Neural cell (in vitro differentiated cells): ENCODE results near the gene TOR1AIP2. TPM values are rescaled to one million over a fixed set of nuclear protein-coding genes. Genes with fewer than 3 reads are reported as not detected.

Experiments
- H2AFZ ChIP-seq: fragments of 200-600, 300-800 bp; sonication (generic), shearing (Covaris generic); 2 replicates; pipeline ENCODE4 v1.6.0; 2014; ENCODE audit warnings: low read depth, mild to moderate bottlenecking, antibody characterized with exemption, low read length, moderate library complexity
- H3F3A ChIP-seq: fragments of 200-600 bp; shearing (Covaris generic); 2 replicates; pipeline ENCODE4 v1.6.1; 2016; ENCODE audit warnings: mild to moderate bottlenecking, moderate library complexity, mixed read lengths, antibody characterized with exemption, low read length; ENCODE audit not compliant: insufficient read depth, poor library complexity, severe bottlenecking
- H3K27ac ChIP-seq: fragments of 200-600, 300-800 bp; sonication (generic), shearing (Covaris generic); 2 replicates; pipeline ENCODE4 v1.5.1; 2014; ENCODE audit warnings: mild to moderate bottlenecking, low read length, moderate library complexity
- H3K27me3 ChIP-seq: fragments of 300-800, 200-600 bp; sonication (generic), shearing (Covaris generic); 2 replicates; pipeline ENCODE4 v1.6.0; 2014; ENCODE audit warnings: mild to moderate bottlenecking, low read depth, low read length, moderate library complexity; ENCODE audit not compliant: insufficient read depth
- H3K36me3 ChIP-seq: fragments of 300-800, 200-600 bp; sonication (generic), shearing (Covaris generic); 2 replicates; pipeline ENCODE4 v1.5.1; 2014; ENCODE audit warnings: mild to moderate bottlenecking, antibody characterized with exemption, low read length, moderate library complexity; ENCODE audit not compliant: insufficient read depth
- H3K4me2 ChIP-seq: fragments of 300-800, 200-600 bp; sonication (generic), shearing (Covaris generic); 2 replicates; pipeline ENCODE4 v1.6.0; 2014; ENCODE audit warnings: mild to moderate bottlenecking, low read length
- H3K4me3 ChIP-seq: fragments of 300-800, 200-600 bp; sonication (generic), shearing (Covaris generic); 2 replicates; pipeline ENCODE4 v1.5.1; 2014; ENCODE audit warnings: mild to moderate bottlenecking, low read length, moderate library complexity
- H3K79me2 ChIP-seq: fragments of 200-600 bp; shearing (Covaris generic); replicated peaks from 2 replicates; pipeline ENCODE4 v1.6.0; 2014; ENCODE audit warnings: mild to moderate bottlenecking, low read length, moderate library complexity; ENCODE audit not compliant: insufficient read depth
- H3K9ac ChIP-seq: fragments of 300-800, 200-600 bp; sonication (generic), shearing (Covaris generic); 2 replicates; pipeline ENCODE4 v1.6.1; 2016; ENCODE audit warnings: mild to moderate bottlenecking, low read length, mixed read lengths
- H3K9me2 ChIP-seq: fragments of 200-600 bp; shearing (Covaris generic); 2 replicates; pipeline ENCODE4 v1.6.1; 2016; ENCODE audit warnings: mild to moderate bottlenecking, low read length, mixed read lengths; ENCODE audit not compliant: insufficient read depth
- H3K9me3 ChIP-seq: fragments of 200-600, 300-800 bp; sonication (generic), shearing (Covaris generic); 2 replicates; pipeline ENCODE4 v1.6.1; 2016; ENCODE audit warnings: mild to moderate bottlenecking, mixed run types, low read length, moderate library complexity, mixed read lengths
- H4K20me1 ChIP-seq: fragments of 200-600 bp; shearing (Covaris generic); 2 replicates; pipeline ENCODE4 v1.6.1; 2016; ENCODE audit warnings: mild to moderate bottlenecking, mixed run types; ENCODE audit not compliant: insufficient read depth
- EP300 ChIP-seq: fragments of 450-650 bp; conservative IDR thresholded peaks from 2 replicates; pipeline ENCODE4 v1.6.1; 2014; ENCODE audit warnings: antibody characterized with exemption, mild to moderate bottlenecking, moderate library complexity; ENCODE audit not compliant: poor library complexity, severe bottlenecking
- EZH2 ChIP-seq: fragments of 200-600, 300-800 bp; shearing (Covaris generic), sonication (generic); IDR thresholded peaks from 2 replicates; pipeline ENCODE4 v1.6.1; 2014; ENCODE audit warnings: antibody characterized with exemption, low read length, borderline replicate concordance, mild to moderate bottlenecking; ENCODE audit not compliant: insufficient read depth, poor library complexity, severe bottlenecking
- MXI1 ChIP-seq: fragments of 450-650 bp; conservative IDR thresholded peaks from 2 replicates; pipeline ENCODE4 v1.6.1; 2014; ENCODE audit warnings: antibody characterized with exemption, mild to moderate bottlenecking; ENCODE audit not compliant: poor library complexity, severe bottlenecking
- POLR2AphosphoS5 ChIP-seq: IDR thresholded peaks from 2 replicates; pipeline ENCODE4 v1.6.1; 2012
- RAD21 ChIP-seq: fragments of 450-650 bp; conservative IDR thresholded peaks from 2 replicates; pipeline ENCODE4 v1.6.1; 2014; ENCODE audit warnings: antibody characterized with exemption, mild to moderate bottlenecking, moderate library complexity
- SMC3 ChIP-seq: fragments of 450-650 bp; conservative IDR thresholded peaks from 2 replicates; pipeline ENCODE4 v1.6.1; 2014; ENCODE audit warnings: antibody characterized with exemption, mild to moderate bottlenecking, moderate library complexity; ENCODE audit not compliant: poor library complexity
- TAF1 ChIP-seq: IDR thresholded peaks from 2 replicates; pipeline ENCODE4 v1.6.1; 2012; ENCODE audit warnings: low read depth
- polyA plus RNA-seq: library from polyadenylated mRNA; depleted of rRNA; stranded (reverse); fragments of >200 nt; gene quantifications from 2 replicates; pipeline ENCODE4 v1.2.3, GENCODE V29; 2014
- TF ChIP-seq, protein P1 (sequence below): fragments of 450-650 bp; IDR thresholded peaks from 2 replicates; pipeline ENCODE4 v1.5.1; 2014; ENCODE audit warnings: antibody characterized with exemption, mild to moderate bottlenecking, moderate library complexity; ENCODE audit not compliant: poor library complexity, severe bottlenecking
- TF ChIP-seq, protein P2 (sequence below): IDR thresholded peaks from 2 replicates; pipeline ENCODE4 v1.6.1; 2012; ENCODE audit warnings: borderline replicate concordance

TOR1AIP2 gene
- polyA plus RNA-seq, 1 donor from 2014 or later = 44.7 TPM

DNA sequence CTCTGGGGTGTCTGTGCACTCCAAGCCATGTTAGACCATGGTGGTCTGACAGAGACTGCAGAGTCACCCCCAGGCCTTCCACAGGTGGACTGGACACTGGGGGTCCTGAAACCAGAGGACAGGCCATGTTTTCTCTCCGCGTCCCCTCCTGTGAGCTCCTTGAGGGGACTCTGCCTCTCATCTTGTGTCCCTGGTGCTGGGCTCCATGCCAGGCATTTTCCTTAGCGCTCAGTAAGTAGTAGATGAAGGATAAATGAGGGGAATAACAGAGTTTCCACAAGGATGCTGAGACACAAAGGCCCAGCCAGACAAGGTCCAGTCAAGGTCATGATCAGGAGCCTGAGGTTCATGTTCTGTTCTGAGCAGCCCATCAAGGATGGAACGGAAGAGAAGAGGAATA lies 77.1 kb downstream of the TOR1AIP2 start:
- H3K79me2 ChIP-seq = no peaks in the 10 kb centered on the region
- H3F3A ChIP-seq = no peaks in the 10 kb centered on the region
- no peak overlapping the region for H3K27ac ChIP-seq
- no peaks in the 10 kb centered on the region for H3K9me2 ChIP-seq
- H3K4me2 ChIP-seq = no peak overlapping the region
- no peaks in the 10 kb centered on the region for H3K9me3 ChIP-seq
- no peak overlapping the region for H3K9ac ChIP-seq
- no peak overlapping the region for H2AFZ ChIP-seq
- H3K27me3 ChIP-seq = no peaks in the 10 kb centered on the region
- H3K36me3 ChIP-seq = no peaks in the 10 kb centered on the region
- no peak overlapping the region for H3K4me3 ChIP-seq
- TF ChIP-seq TAF1 (no peak), SMC3 (no peak), MXI1 (no peak), POLR2AphosphoS5 (no peak), EZH2 (no peak), RAD21 (no peak), EP300 (no peak)
- TF ChIP-seq, protein P1, sequence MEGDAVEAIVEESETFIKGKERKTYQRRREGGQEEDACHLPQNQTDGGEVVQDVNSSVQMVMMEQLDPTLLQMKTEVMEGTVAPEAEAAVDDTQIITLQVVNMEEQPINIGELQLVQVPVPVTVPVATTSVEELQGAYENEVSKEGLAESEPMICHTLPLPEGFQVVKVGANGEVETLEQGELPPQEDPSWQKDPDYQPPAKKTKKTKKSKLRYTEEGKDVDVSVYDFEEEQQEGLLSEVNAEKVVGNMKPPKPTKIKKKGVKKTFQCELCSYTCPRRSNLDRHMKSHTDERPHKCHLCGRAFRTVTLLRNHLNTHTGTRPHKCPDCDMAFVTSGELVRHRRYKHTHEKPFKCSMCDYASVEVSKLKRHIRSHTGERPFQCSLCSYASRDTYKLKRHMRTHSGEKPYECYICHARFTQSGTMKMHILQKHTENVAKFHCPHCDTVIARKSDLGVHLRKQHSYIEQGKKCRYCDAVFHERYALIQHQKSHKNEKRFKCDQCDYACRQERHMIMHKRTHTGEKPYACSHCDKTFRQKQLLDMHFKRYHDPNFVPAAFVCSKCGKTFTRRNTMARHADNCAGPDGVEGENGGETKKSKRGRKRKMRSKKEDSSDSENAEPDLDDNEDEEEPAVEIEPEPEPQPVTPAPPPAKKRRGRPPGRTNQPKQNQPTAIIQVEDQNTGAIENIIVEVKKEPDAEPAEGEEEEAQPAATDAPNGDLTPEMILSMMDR = no peak
- TF ChIP-seq, protein P2, sequence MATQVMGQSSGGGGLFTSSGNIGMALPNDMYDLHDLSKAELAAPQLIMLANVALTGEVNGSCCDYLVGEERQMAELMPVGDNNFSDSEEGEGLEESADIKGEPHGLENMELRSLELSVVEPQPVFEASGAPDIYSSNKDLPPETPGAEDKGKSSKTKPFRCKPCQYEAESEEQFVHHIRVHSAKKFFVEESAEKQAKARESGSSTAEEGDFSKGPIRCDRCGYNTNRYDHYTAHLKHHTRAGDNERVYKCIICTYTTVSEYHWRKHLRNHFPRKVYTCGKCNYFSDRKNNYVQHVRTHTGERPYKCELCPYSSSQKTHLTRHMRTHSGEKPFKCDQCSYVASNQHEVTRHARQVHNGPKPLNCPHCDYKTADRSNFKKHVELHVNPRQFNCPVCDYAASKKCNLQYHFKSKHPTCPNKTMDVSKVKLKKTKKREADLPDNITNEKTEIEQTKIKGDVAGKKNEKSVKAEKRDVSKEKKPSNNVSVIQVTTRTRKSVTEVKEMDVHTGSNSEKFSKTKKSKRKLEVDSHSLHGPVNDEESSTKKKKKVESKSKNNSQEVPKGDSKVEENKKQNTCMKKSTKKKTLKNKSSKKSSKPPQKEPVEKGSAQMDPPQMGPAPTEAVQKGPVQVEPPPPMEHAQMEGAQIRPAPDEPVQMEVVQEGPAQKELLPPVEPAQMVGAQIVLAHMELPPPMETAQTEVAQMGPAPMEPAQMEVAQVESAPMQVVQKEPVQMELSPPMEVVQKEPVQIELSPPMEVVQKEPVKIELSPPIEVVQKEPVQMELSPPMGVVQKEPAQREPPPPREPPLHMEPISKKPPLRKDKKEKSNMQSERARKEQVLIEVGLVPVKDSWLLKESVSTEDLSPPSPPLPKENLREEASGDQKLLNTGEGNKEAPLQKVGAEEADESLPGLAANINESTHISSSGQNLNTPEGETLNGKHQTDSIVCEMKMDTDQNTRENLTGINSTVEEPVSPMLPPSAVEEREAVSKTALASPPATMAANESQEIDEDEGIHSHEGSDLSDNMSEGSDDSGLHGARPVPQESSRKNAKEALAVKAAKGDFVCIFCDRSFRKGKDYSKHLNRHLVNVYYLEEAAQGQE = no peak
- H4K20me1 ChIP-seq = no peaks in the 10 kb centered on the region

DNA sequence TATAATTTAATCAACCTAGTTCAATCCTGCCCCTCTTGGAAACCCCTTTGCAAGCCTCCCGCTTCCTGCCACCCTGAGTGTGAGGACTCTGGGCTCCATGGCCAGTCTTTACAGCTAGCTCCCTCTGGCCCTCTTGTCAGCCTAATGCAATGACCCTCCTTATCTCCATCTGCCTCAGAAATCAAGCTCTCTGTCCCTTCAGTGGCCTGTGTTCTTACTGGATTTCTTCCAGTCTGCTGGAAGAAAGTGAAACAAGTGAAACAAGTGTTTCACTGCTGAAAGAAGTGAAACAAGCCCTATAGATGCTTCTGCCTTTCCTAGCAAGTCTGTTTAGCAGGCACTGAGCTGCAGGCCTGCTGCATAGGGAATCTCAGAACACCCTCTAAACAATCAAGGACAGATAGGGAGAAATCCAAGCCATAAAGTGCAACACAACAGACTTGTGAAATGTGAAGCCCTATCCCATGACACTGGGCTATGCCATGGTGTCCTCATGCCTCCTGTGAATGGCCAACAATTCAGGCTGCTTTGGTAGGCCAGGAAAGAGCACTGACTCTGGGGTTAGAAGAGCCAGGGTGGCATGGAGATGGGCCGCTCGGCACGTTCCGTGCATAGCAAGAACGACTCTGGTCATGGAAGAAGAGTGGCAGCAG lies 78.6 kb downstream of the TOR1AIP2 start:
- H3K9me3 ChIP-seq = no peaks in the 10 kb centered on the region
- H3K27ac ChIP-seq = no peak overlapping the region
- no peak overlapping the region for H2AFZ ChIP-seq
- H3K9me2 ChIP-seq = no peaks in the 10 kb centered on the region
- no peaks in the 10 kb centered on the region for H3K36me3 ChIP-seq
- H3F3A ChIP-seq = no peaks in the 10 kb centered on the region
- H4K20me1 ChIP-seq = no peaks in the 10 kb centered on the region
- H3K27me3 ChIP-seq = no peaks in the 10 kb centered on the region
- no peaks in the 10 kb centered on the region for H3K79me2 ChIP-seq
- H3K4me3 ChIP-seq = no peak overlapping the region
- H3K9ac ChIP-seq = no peak overlapping the region
- TF ChIP-seq EP300 (no peak), SMC3 (no peak), POLR2AphosphoS5 (no peak), TAF1 (no peak), RAD21 (no peak)
- TF ChIP-seq, protein P1 = no peak
- H3K4me2 ChIP-seq = no peak overlapping the region
